GM21367 (cell line): ENCODE results near the gene ZNF134.

Source experiments
- ATAC-seq: cut with Tn5 transposase; IDR thresholded peaks from one replicate; pipeline ENCODE4 v1.9.1; 2021; ENCODE audit not compliant: unreplicated experiment

Gene ZNF134

GRCh38 chr19:57613941-57614743 is at the start of gene ZNF134:
Gene ZNF134 (plus strand): TSS chr19:57614242. CDS start chr19:57619469, 5,227 bp downstream.
- peak; percentile 84 for ATAC-seq

- ATAC-seq: no peak
Observed at GRCh38 chr19:57566396-57567265, 47.4 kb upstream of the ZNF134 start.

- no peak for ATAC-seq
Observed at GRCh38 chr19:57570707-57571106, 43.3 kb upstream of the ZNF134 start.

DNA sequence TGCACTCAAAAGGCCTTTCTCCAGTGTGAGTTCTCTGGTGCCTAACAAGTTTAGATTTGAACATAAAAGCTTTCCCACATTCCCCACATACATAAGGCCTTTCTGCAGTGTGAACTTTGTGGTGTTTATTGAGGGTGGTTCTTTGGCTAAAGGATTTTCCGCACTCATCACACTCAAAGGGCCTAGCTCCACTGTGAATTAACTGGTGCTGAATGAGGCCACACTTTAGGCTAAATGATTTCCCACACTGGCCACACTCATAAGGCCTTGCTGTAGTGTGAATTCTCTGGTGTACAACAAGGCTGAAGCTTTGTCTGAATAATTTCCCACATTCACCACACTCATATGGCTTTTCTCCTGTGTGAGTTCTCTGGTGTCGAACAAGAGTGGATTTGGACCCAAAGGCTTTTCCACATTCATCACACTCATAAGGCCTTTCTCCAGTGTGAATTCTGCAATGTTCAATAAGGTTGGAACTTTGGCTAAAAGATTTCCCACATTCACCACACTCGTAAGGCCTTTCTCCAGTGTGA is 41.6 kb upstream of the ZNF134 start:
- ATAC-seq: no peak

- ATAC-seq: no peak
Observed at GRCh38 chr19:57576661-57577060, 37.4 kb upstream of the ZNF134 start.

DNA sequence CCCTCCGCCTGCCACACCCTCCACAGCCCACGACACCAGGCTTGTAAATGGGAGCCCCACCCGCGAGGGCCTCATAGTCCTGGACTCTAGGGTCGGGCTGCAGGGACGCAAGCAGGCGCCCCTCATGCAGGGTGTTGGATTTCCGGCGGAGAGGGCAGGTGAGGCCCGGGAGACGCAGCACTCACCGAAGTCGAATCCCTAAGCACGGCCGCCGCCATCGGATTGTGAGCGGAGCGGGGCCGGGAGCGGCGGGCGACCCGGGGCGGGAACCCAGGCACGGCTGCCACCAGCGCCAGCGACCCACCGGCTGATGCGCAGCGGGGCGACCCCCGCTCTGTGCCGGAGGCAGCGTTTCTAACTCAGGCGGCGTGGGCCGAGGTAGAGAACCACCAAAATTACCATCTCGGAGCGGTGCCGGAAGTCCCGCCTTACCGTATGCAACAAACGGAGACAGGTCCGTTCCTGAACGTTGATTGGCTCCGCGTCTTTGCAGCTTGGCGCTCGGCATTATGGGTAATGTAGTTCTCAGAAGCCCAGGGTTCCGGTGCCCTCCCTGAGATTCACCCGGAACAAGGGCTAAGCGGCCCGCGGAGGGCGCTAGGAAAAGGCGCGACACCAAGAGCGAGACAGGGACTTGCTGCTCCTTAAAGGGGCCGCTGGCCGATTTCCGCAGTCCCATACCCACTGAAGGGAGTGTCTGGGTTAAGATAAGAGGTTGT is 35.4 kb upstream of the ZNF134 start, which contains the start of gene ZNF416:
Gene ZNF416 (minus strand): TSS at position 425 of the 719 bp plus-strand sequence. CDS start 207 bp downstream, at position 218.
- peak; percentile 81 for ATAC-seq

- no peak for ATAC-seq
Observed at GRCh38 chr19:57583104-57583520, 30.9 kb upstream of the ZNF134 start.

DNA sequence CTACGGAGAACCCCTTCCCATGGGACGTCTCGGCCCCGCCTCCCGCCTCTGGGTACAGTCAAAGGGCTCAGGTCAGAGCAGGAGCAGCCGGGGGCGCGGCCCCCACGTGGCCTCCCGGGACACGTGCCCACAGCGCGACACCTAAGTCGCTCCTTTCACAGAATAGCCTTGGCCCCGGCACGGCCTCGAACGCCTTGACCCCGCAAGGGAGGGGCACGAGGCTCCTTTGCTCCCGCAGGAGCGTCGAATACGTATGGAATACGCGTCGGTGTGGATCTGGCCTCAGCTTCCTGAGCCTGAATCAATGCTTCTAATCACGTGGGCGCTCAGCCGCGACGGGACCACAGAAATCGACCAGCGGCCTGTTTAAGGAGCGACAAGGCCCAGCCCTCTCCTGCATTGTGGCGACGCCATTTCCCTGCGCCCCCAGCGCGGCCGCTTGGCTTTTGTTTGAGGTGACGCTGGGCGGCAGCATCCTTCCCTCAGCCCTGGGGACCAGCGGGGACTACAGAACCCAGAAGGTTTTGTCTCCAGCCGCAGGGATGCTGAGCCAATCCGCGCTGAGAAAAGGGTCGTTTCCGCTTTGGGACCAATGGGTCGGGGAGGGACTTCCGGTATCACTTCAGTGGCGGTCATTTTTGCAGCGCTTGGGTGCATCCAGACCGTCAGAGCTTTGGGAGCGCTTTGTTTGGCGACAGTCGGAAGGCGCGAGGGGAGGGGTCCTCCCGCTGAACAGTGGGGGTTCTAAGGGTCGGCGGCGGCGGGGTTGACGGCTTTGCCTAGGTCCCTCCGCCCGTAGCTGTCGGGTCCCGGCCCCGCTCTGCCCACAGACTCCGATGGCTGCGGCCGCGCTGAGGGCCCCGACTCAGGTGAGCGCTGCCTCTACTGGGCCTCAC is 30.3 kb upstream of the ZNF134 start, which contains the start of gene ZIK1:
Gene ZIK1 (plus strand): TSS at position 625 of the 896 bp plus-strand sequence. CDS start 212 bp downstream, at position 837.
- peak; percentile 73 for ATAC-seq

- no peak for ATAC-seq
Observed at GRCh38 chr19:57587529-57587928, 26.5 kb upstream of the ZNF134 start.

DNA sequence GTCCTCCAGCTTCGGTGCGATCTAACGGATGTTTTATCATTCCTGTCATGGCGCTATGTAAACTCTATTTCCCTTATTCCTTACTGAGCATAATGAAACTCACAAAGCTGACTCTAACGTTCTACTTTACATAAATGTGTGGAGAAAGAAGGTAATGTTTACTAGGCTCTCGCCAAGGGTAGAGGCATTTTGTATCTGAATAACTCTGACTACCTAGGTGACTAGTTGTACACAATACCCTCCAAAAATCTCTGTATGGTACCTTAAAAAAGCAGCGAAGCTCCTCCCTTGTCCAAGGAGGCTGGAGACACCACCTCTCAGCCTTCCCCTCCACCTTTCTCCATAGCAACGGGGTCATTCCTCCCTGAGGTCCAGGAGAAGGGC is 14.7 kb upstream of the ZNF134 start:
- ATAC-seq: peak; percentile 30

DNA sequence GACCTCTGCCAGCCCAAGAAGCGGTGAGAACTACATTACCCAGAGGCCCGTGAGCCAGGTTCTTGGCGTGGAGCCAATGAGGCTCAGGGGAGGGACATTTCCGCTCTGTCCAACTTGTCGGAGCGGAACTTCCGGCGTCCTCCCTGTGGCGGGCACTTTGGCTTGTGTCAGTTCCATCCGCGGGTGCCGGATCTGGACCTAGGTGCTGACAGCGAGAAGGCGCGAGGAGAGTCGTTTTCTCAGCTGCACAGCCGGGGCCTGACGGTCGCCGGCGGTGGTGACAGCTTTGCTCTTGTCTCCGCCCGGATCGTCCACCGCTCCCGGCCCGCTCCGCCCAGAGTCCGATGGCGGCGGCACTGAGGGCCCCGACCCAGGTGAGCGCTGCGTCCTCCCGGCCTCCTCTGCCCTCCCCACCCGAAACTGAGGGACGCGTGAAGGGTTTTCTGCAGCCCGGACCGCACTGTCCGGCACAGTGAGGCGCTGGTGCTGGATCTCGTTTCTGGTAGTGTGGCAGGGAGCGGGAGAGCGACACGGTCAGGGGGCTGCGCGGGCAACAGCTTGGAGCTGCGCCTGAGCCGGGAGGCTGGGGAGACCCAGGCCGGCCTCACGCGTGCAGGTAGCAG is 14.2 kb upstream of the ZNF134 start, which contains the start of gene ZNF530:
Gene ZNF530 (plus strand): TSS at position 125 of the 623 bp plus-strand sequence. CDS start 4,461 bp downstream, outside the sequence.
- ATAC-seq: peak; percentile 90

DNA sequence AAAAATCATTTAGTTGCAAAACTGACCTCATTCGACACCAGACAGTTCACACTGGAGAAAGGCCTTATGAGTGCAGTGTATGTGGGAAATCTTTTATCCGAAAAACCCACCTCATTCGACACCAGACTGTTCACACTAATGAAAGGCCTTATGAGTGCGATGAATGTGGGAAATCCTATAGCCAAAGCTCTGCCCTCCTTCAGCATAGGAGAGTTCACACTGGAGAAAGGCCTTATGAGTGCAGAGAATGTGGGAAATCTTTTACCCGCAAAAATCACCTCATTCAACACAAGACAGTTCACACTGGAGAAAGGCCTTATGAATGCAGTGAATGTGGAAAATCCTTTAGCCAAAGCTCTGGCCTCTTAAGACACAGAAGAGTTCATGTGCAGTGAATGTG is 7.1 kb upstream of the ZNF134 start:
- no peak for ATAC-seq

- ATAC-seq: no peak
Observed at GRCh38 chr19:57611113-57611512, 2.9 kb upstream of the ZNF134 start.

DNA sequence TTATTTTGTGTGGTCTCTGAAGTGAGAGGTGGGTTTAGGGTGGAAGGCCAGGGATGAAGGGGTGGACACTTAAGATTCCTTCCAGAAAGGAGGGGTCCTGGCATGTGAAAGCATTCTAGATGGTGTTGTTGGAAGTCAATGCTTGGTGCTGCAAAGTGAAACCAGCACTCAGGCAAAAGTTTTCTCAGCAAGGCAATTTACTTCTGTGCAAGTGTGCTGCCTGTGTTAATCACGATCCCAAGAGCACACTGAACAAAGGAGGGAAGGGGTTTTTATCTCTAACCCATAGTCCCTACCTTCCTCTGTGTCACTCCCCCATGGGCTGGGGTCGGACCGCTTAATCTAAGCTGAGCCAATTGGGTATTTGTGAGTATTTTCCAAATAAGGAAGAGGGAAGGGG is 1.3 kb downstream of the ZNF134 start:
- ATAC-seq: no peak

DNA sequence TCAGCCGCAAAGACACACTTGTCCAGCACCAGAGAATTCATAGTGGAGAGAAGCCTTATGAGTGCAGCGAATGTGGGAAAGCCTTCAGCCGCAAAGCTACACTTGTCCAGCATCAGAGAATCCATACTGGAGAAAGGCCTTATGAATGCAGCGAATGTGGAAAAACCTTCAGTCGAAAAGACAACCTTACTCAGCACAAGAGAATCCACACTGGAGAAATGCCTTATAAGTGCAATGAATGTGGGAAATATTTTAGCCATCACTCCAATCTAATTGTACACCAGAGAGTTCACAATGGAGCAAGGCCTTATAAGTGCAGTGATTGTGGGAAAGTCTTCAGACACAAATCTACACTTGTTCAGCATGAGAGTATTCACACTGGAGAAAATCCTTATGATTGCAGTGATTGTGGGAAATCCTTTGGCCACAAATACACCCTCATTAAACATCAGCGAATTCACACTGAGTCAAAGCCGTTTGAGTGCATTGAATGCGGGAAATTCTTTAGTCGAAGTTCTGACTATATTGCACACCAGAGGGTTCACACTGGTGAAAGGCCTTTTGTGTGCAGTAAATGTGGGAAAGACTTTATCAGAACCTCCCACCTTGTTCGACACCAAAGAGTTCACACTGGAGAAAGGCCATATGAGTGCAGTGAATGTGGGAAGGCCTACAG is 6.8 kb downstream of the ZNF134 start:
- ATAC-seq: no peak

DNA sequence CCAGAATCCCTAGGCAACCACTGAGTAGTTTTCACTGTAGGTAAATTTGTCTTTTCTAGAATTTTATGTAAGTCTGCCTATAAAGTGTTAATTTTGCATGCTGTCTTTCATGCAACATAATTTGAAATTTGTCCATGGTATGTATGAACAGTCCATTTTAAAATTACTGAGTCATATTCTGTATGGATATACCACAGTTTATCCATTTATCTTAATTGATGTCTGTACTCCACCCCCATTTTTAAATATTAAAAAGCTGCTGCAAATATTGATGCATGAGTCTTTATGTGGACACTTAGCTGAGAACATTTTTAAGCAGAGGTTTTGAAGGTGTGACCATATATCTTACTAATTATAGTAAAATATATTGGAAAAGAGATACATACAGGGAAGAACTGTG is 9.0 kb downstream of the ZNF134 start:
- no peak for ATAC-seq

DNA sequence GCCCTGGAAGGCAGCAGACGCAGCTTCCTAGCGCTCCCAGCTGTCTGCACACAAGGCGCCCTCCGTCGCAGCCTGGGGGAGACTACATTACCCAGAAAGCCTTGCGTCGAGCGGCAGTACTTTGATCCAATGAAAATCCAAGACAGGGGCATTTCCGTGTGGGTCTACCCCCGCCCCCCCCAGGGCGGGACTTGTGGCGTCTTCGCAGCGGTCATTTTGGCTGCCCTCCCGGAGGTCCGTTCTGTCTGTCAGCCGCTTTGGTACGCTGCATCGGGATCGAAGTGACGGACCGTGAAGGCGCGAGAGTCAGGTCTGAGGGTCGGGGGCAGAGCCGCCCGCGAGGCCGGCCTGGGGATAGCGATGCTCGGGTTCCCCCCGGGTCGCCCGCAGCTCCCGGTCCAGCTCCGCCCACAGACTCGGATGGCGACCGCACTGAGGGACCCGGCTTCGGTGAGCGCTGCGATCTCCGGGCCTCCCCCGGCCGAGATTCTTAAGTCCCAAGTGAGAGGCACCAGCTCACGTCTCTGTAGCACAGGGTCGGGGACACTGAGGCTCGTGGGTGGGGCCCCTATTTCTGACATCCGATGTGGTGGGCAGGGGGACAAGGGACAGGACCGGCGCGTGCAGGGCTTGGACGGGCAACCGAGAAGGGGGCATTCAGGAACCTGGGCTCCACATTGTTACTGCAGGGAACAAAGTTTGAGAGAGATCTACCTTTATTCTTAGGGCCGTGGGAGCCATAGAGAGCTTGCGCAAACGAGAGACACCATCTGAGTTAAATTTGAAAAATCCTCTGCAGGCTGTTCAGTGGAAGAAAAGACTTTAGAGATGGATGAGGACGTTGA is 19.2 kb downstream of the ZNF134 start, which contains the start of gene ZNF211:
Gene ZNF211 (plus strand): TSS at position 182 of the 845 bp plus-strand sequence. CDS start 179 bp downstream, at position 361.
- peak; percentile 79 for ATAC-seq

DNA sequence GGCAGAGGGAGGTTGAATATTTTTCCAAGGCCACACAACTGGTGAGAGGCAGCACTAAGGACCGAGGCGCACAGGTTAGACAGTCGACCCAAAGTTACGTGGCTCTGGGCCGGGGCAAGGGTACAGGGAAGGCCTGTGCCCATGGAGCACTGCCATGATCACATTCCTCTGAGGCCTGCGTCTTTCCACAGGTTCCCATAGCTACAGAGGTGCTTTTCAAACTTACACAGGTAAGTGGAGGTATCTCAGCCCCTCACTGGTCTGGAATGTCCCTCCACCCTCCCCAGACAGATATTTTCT is 19.7 kb downstream of the ZNF134 start:
- ATAC-seq: no peak
